ENCODE measurements around the gene C2orf72.
"Not testable (repeated sequence)": the region's sequence is repeated elsewhere in the genome, so short reads cannot be mapped to it uniquely, and the experiment has no call there.

C2orf72 gene

GRCh38 chr2:231013820-231014219 is 23.5 kb upstream of the C2orf72 start:
- no peak for DNase-seq (ENCODE audit: low read depth in 2 of 2)

- DNase-seq (ENCODE audit: low read depth in 2 of 2) = no peak
Measured at GRCh38 chr2:231015478-231015877, 21.8 kb upstream of the C2orf72 start.

DNA sequence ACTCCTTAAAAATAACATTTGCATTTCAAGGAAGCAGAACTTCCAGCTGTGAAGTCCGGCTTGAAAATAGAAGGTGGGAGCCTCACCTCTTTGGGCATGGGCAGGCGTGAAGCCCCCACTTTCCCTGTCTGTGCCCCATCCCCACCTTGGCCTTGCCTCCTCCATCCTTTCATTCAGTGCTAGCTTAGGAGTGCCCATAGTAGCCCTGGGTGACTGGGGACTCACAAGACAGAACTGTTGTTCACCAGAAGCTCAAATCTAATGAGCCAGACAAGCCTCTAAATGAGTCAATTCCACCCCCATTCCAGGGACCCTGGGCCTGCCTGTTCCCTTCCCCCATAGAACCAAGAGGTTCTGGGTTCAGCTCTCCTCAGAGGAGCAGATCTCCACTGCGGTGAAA is 21.4 kb upstream of the C2orf72 start:
- DNase-seq (ENCODE audit: low read depth in 2 of 2) = no peak

- DNase-seq (ENCODE audit: low read depth in 2 of 2) = no peak
Measured at GRCh38 chr2:231016566-231017230, 20.6 kb upstream of the C2orf72 start.

GRCh38 chr2:231017231-231017598 is 20.1 kb upstream of the C2orf72 start:
- no peak for DNase-seq (ENCODE audit: low read depth in 2 of 2)

DNA sequence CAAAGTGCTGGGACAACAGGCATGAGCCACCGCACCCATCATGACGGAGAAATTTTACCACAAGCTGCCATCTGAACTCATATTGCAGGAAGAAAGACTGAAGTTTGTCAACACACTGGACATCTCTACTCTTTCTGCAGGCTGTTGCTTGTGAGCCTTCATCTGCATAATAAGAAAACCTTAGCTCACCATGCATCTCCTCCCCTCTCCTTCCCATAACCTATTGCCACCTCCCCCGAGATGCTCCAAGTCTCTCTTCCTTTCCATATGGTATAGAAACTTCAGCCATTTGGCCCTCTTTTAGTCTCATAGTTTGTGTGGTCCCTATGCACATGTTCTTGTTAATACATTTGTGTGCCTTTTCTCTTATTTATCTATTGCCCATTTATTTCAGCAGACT is 19.1 kb upstream of the C2orf72 start:
- DNase-seq (ENCODE audit: low read depth in 2 of 2) = no peak

- not testable (repeated sequence) for DNase-seq (ENCODE audit: low read depth in 2 of 2)
Measured at GRCh38 chr2:231025059-231025458, 12.3 kb upstream of the C2orf72 start.

- no peak for DNase-seq (ENCODE audit: low read depth in 2 of 2)
Measured at GRCh38 chr2:231028889-231029288, 8.4 kb upstream of the C2orf72 start.

DNA sequence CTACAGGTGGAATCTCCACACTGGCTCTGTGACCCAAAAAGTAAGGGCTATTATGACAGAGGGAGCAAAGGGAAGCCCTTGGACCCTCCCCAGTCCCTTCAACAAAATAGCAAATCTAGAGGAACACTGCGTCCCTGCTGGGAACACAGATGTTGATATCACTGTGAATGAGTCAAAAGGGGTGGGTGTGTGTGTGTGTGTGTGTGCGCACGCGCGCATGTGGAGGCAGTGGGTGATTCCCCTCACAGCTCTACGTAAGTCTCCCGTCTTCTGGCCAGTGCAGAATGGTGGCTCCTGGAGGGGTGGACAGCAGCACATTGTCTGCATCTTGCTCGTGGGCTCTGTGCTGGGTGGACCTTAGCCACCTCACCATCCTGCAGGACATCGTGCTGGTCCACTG is 7.8 kb upstream of the C2orf72 start:
- no peak for DNase-seq (ENCODE audit: low read depth in 2 of 2)

GRCh38 chr2:231030725-231031124 is 6.6 kb upstream of the C2orf72 start:
- DNase-seq (ENCODE audit: low read depth in 2 of 2) = no peak

DNA sequence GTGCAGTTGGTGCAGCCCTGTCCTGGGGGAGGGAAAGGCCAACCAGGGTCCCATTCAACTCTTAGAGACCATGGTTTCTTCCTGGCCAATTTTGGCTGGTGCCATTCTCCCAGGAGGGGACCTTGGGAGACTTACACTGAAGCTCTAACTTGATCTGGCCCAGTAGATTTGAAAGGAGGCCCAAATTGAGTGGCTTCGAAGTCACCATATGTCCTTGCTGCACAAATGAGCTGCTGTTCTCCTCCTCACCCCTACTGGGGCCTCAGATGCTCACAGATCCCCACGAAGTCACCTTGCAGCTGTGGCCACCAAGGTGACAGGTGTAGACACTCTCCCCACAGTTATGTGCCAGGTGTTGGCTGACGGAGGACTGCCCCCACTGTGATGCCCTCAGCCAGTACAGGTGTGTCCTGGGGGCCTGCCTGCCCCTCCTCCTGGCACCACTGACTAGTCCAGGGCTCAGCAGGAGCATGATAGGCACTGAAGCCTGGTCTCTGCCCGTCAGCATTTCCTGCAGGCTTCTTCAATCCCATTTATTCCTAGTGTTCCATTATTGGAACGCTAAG is 4.7 kb upstream of the C2orf72 start:
- DNase-seq (ENCODE audit: low read depth in 2 of 2) = no peak

DNA sequence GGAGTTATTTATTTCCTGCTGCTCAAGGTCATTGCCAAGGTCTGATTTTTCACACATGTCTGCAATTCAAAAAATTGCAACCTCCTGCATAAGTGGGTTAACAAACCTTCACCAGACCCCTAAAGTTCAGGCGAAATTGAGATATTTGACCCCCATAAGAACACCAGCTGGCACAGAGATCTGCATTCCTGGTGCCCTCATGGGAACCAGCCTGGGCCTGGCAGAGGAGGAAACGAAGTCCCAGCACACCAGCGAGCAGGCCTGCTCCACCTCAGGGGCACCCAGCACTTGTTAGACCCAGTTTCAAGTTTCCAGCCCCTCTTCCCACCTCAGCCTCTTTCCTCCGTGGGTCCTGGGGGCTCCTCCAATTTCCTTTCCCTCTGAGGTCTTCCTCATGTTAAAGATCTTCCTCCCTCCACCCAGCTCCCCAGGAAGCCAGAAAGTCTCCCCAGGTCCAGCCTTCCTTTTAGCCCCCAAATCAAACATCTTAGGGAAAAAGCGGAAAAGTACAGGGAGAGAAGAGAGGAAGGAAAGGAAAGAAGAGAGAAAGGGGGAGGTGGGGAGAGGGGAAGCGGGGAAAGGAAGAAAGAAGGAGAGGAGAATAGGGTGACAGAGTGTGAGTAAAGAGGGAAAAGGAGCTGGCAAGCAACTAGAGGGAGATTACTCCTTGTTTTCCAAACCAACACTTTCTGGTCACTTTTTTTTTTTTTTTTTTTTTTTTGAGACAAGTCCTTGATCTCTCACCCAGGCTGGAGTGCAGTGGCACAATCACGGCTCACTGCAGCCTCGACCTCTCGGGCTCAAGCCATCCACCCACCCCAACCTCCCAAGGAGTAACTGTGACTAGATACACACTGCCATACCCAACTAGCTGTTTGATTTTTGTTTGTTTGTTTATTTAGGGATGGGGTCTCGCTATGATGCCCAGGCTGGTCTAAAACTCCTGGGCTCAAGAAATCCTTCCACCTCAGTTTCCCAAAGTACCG is 3.9 kb upstream of the C2orf72 start:
- no peak for DNase-seq (ENCODE audit: low read depth in 2 of 2)

- DNase-seq (ENCODE audit: low read depth in 2 of 2) = no peak
Measured at GRCh38 chr2:231034291-231034882, 2.9 kb upstream of the C2orf72 start.

DNA sequence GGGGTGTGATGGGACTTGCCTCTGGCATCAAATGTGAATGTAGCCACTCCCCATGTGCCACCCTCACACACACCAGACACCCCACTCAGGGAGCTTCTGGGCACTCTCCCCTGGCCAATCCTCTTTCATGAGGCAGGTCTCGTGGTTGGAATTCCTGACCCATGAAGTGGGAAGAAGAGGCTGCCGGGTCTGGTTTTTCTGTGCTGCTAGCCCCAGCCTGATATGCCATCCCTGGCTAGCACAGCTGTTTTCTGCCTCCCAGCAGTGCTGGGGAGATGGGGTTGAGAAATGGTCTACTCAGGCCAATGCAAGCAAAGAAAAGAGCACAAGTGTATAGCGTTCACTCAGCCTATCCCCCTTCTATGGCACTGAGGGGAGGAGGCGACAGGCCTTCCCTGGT is 1.2 kb upstream of the C2orf72 start:
- DNase-seq (ENCODE audit: low read depth in 2 of 2) = no peak

GRCh38 chr2:231036578-231037106 is 681 bp upstream of the C2orf72 start:
- DNase-seq (ENCODE audit: low read depth in 2 of 2) = no peak

- no peak for DNase-seq (ENCODE audit: low read depth in 2 of 2)
Measured at GRCh38 chr2:231037731-231038482, 584 bp downstream of the C2orf72 start.

DNA sequence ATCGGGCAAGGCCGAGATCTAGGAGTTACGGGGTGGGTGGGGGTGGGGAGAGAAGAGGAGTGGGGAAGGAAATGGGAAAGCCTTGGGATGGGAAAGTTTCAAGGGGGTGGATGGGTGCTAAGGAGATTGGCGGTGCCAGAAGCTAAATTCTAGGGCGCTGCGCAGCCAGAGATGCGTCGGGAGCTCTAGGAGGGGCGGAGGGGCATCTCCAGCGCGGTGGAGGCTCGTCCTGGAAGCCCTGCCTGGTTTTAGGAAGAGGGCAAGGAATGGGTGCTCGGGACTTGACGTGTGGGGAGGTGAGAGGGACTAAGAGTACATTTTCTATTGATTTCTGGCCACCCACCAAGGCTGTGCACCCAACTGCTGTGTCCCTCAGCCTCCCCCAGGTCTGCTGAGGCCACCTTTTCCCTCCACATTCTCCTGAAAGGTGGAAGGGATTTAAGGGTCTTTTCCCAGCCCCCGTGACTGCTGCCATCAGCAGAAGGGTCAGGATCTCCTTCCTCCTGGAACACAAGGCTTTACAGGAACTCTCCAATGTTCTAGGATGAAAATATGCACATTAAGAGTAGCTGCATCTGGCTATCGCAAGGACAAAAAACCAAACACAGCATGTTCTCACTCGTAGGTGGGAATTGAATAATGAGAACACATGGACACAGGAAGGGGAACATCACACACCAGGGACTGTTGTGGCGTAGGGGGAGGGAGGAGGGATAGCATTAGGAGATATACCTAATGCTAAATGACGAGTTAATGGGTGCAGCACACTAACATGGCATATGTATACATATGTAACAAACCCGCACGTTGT is 1.4 kb downstream of the C2orf72 start:
- DNase-seq (ENCODE audit: low read depth in 2 of 2) = no peak

DNA sequence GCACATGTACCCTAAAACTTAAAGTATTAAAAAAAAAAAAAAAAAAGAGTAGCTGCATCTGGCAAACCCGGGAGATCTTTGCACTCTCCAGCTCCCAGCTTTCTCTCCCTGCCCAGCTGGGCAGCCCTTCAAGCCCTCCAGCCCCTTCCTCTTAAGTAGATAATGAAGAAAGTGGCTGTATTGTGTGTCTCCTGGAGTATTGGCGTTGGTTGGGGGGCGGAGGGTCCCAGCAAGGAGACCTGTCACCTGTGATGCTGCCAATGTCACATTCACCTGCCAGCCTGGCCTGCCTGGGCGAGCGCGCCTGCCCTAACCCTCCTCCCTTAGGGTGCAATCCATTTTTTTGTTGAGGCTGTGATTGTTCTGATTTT is 2.0 kb downstream of the C2orf72 start:
- no peak for DNase-seq (ENCODE audit: low read depth in 2 of 2)

DNA sequence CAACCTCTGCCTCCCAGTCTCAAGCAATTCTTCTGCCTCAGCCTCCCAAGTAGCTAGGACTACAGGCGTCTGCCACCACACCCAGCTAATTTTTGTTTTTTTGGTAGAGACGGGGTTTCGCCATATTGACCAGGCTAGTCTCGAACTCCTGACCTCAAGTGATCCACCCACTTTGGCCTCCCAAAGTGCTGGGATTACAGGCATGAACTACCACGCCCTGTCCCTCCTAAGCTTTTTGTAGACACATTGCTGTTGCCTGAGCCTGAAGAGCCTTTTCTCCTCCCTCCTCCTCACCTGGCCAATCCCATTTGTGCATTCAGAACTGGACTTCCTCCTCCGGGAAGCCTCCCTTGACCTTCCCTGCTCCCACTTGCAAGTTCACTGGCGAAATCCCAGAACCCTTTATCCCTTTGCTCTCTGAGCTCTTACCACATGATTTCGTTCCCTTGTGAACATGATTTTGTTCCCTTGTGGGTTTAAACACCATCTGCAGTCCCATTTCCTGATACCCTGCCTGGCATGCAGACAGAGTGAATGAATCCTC is 2.6 kb downstream of the C2orf72 start:
- DNase-seq (ENCODE audit: low read depth in 2 of 2) = no peak

DNA sequence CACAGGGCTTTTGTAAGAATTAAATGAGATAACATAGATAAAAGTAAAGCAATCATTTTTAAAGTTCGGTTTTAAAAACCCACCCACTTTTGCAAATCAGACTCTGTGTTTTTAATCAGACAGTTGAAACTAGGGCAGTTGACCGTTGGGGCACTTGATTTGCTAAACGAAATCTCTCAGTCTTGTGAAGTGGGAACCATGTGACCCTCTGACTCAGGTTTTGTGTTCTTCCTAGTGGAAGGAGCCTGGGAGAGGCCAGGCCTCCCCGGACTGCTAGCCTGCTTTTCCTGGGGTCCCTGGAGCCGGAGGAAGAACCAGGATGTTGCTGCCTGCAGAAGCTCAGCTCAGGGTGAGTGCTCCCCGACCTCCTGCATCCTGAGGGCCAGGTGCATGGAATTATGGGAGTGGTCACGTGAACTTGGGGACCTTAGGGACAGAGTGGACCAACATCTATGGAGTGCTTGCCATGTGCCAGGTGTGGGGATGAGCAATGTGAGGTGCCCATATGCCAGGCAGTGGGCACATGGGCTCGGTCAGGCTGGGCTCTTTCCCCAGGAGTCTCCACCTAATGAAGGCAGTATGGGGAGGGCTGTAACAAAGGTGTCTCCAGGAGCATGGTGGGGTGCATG is 3.9 kb downstream of the C2orf72 start:
- DNase-seq (ENCODE audit: low read depth in 2 of 2) = no peak
